Thyroid gland (tissue), 4 donors: ENCODE data around the gene ZNF729.

Experiments used
- CTCF ChIP-seq, 6 experiments: fragments of 200-600 bp in 3 of 6; fragments of 450-650 bp in 3 of 6; sonication (generic) in 3 of 6; IDR thresholded peaks; one replicate each; pipeline ENCODE4 v1.5.1; 2016 to 2019; ENCODE audit warnings: antibody characterized with exemption in 6 of 6, mild to moderate bottlenecking in 2 of 6, inconsistent platforms in 1 of 6, moderate library complexity in 1 of 6
- POLR2A ChIP-seq, 2 donors: fragments of 450-650 bp; IDR thresholded peaks; one replicate each; pipeline ENCODE4 v1.6.1; 2017; ENCODE audit warnings: antibody characterized with exemption in 2 of 2, mild to moderate bottlenecking in 2 of 2, moderate library complexity in 1 of 2

- TF ChIP-seq CTCF (IDR thresholded peaks at IDR 0.05) (no peak), POLR2A (IDR thresholded peaks at IDR 0.05) (no peak)
Measured at GRCh38 chr19:22261596-22261995, 24.6 kb upstream of the ZNF729 start.
